ENCODE data around the gene PUM2.

- TF ChIP-seq, protein P1, sequence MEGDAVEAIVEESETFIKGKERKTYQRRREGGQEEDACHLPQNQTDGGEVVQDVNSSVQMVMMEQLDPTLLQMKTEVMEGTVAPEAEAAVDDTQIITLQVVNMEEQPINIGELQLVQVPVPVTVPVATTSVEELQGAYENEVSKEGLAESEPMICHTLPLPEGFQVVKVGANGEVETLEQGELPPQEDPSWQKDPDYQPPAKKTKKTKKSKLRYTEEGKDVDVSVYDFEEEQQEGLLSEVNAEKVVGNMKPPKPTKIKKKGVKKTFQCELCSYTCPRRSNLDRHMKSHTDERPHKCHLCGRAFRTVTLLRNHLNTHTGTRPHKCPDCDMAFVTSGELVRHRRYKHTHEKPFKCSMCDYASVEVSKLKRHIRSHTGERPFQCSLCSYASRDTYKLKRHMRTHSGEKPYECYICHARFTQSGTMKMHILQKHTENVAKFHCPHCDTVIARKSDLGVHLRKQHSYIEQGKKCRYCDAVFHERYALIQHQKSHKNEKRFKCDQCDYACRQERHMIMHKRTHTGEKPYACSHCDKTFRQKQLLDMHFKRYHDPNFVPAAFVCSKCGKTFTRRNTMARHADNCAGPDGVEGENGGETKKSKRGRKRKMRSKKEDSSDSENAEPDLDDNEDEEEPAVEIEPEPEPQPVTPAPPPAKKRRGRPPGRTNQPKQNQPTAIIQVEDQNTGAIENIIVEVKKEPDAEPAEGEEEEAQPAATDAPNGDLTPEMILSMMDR (conservative IDR thresholded peaks at IDR 0.05 in 1 of 2, IDR thresholded peaks at IDR 0.05 in 1 of 2; ENCODE audit: extremely low read depth in 1 of 2, insufficient read depth in 1 of 2, low read depth in 1 of 2, low read length in 2 of 2), result no peak
- no peak for TF ChIP-seq EZH2 (IDR thresholded peaks at IDR 0.05; ENCODE audit: borderline replicate concordance, low read length)
Observed at GRCh38 chr2:20211860-20212458, 138.7 kb downstream of the PUM2 start.
